Uterus (tissue), 2 donors: ENCODE measurements around the gene PPFIBP2.

Experiments
- CTCF ChIP-seq, 4 experiments: fragments of 200-600 bp in 2 of 4; fragments of 450-650 bp in 2 of 4; sonication (generic) in 2 of 4; IDR thresholded peaks; one replicate each; pipeline ENCODE4 v1.5.1; 2016 to 2019; ENCODE audit warnings: antibody characterized with exemption in 4 of 4, mild to moderate bottlenecking in 2 of 4, moderate library complexity in 1 of 4
- POLR2A ChIP-seq, 2 donors: fragments of 450-650 bp; IDR thresholded peaks; one replicate each; pipeline ENCODE4 v1.6.1; 2016; ENCODE audit warnings: antibody characterized with exemption in 2 of 2, mild to moderate bottlenecking in 1 of 2, moderate library complexity in 1 of 2

DNA sequence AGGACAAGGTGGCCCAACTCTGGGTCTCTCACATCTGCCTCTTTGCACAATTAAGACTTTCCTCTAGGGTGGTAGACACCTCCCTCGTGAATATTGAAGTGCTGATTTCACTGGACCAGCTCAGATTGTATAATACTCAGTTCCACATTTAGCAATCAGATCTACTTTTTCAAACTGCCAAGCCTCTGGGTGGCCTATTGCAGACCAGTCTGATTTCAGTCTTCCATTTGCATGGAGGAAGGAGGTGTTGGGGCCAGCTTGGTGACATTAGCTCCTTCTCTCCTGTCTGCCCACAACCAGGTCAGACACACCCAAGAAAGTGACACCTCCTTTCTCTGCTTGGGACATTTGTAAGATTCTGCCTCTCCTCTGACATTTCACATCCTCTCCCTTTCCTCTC lies 78.2 kb downstream of the PPFIBP2 start:
- no peak for TF ChIP-seq CTCF (IDR thresholded peaks at IDR 0.05)
- TF ChIP-seq POLR2A (IDR thresholded peaks at IDR 0.05), result no peak
